Measurements from ENCODE around the gene LAT.

- no peak for TF ChIP-seq CTCF (IDR thresholded peaks at IDR 0.05 in 4 of 5, conservative IDR thresholded peaks at IDR 0.05 in 1 of 5)
- TF ChIP-seq POLR2A (IDR thresholded peaks at IDR 0.05) = no peak
These were observed 1.6 kb downstream of the LAT start for GRCh38 chr16:28986492-28986891.

Measured in gastrocnemius medialis (tissue), 4 donors.